ENCODE data around the gene FANCC.

- TF ChIP-seq CTCF (IDR thresholded peaks at IDR 0.05 in 8 of 11, conservative IDR thresholded peaks at IDR 0.05 in 3 of 11) (no peak), POLR2A (IDR thresholded peaks at IDR 0.05) (no peak)
Observed at GRCh38 chr9:95077766-95078370, 239.6 kb downstream of the FANCC start.

Data from spleen (tissue), 7 donors.